Spleen (tissue), 7 donors: ENCODE results near the gene SVOP.

ENCODE experiments used
- CTCF ChIP-seq, 11 experiments: fragments of 200-600 bp in 7 of 11; fragments of 450-650 bp in 4 of 11; sonication (generic) in 4 of 11; IDR thresholded peaks in 8 of 11; conservative IDR thresholded peaks in 3 of 11; 1 replicate in 7 of 11; 2 replicates in 4 of 11; pipeline versions ENCODE4 v1.4.0 to v1.8.0; 2016 to 2021; ENCODE audit warnings: antibody characterized with exemption in 11 of 11, inconsistent platforms in 4 of 11, mild to moderate bottlenecking in 1 of 11
- POLR2A ChIP-seq, 3 donors: fragments of 450-650 bp; IDR thresholded peaks; one replicate each; pipeline ENCODE4 v1.5.1; 2017; ENCODE audit warnings: antibody characterized with exemption in 3 of 3, mild to moderate bottlenecking in 1 of 3
- POLR2AphosphoS5 ChIP-seq, 3 donors: sonication (generic); formaldehyde crosslinking; IDR thresholded peaks; one replicate each; pipeline ENCODE4 v1.5.1; 2017; ENCODE audit warnings: antibody characterized with exemption in 3 of 3
- donor health status: DM: no; HTN: no; CAD: no; lungs with moderate emphysema.
- donor health status: DM: no; HTN: no; CAD: no.
- donor health status: DM: no; HTN: no; CAD: no.

DNA sequence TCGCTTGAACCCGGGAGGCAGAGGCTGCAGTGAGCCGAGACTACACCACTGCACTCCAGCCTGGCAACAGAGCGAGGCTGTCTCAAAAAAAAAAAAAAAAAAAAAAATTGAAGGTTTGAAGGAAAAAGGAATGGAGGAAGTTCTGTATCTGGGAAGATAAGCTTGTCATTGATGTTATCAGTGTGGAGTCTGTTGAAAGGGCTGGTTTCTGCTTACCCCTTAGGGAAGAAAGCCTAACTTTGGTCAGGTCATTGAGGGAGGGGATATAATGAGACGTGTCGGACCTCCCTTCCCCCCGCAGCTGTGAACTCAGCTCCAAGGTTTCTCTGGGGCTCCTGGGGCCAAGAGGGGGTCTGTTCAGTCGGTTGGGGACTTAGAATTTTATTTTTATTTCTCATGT lies 124.5 kb downstream of the SVOP start:
- no peak for TF ChIP-seq POLR2AphosphoS5 (IDR thresholded peaks at IDR 0.05)
- TF ChIP-seq CTCF (IDR thresholded peaks at IDR 0.05 in 8 of 11, conservative IDR thresholded peaks at IDR 0.05 in 3 of 11) = no peak
- TF ChIP-seq POLR2A (IDR thresholded peaks at IDR 0.05) = no peak
